ENCODE data around the gene CCNF.
"Not testable (repeated sequence)": the region's sequence is repeated elsewhere in the genome, so short reads cannot be mapped to it uniquely, and the experiment has no call there.

Gene CCNF

DNA sequence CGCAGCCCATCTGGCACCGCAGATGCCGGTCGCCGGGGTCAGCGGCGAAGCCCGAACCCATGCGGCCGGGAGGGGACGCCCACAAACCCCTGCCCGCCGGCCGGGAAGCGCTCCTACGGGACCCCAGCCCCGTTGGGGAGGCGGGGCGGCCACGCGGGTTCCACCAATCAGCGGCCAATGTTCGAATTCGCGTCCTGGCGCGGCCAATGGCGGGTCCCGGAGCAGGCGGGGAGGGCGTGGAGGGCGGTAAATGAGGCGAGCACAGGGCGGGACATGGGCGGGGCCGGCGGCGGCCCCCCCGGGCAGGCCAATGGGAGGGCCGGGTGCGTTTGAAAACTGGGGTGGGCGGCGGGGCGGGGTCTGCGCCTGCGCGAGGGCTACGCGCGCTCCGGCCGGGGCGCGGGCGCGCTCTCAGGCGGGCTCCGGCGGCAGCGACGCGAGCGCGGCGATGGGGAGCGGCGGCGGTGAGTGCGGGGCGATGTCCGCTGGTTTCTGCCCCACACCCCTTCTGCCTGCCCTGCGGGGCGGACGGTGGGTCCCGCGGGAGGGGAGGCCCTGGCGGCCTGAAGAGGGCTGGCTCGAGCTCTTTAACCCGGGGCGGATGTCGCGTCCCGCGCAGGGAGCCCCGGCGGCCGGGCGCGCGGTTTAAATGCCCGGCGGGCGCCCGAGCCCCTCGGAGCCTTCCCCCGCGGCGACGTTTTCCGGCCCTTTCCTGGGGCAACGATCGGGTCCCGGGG is at the start of gene CCNF:
Gene CCNF, plus strand, starts transcription at position 414 of the 737 bp plus-strand sequence. Its CDS starts 35 bp downstream, at position 449.
- DNase-seq, result peak; percentile 99

DNA sequence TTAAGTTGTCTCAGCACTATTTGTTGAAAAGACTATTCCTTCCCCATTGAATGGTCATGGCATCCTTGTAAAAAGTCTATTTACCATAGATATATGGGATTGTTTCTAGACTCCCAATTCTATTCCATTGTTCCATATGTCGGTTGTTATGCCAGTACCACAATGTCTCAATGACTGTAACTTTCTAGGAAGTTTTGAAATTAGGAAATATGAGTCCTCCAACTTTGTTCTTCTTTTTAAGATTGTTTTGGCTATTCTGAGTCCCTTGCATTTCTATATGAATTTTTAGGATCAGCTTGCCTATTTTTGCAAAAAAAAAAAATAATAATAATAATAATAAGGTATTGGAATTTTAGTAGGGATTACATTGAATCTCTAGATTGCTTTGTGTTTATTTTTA is 45.7 kb upstream of the CCNF start:
- no peak for DNase-seq

- no peak for DNase-seq
Measured at GRCh38 chr16:2384426-2384825, 44.8 kb upstream of the CCNF start.

- no peak for DNase-seq
Measured at GRCh38 chr16:2385190-2385836, 43.9 kb upstream of the CCNF start.

DNA sequence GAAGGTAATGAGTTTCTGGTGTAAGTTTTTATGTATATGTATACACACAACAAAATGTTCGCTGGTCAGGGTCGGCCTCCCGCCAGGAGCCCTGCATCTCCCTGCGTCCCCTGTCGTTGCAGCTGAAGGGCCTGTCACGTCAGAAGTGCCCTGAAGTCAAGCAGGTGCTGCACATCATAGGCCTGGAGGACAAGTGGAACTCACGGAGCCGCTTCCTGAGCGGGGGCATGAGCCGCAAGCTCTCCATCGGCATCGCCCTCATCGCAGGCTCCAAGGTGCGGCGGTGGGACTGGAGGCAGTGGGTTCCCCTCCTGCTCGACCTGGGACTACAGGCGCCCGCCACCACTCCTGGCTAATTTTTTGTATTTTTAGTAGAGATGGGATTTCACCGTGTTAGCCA is 43.3 kb upstream of the CCNF start:
- DNase-seq, result not testable (repeated sequence)

- DNase-seq, result no peak
Measured at GRCh38 chr16:2386990-2387389, 42.3 kb upstream of the CCNF start.

GRCh38 chr16:2388139-2388874 is 40.9 kb upstream of the CCNF start:
- DNase-seq, result no peak

- DNase-seq, result no peak
Measured at GRCh38 chr16:2388875-2389433, 40.3 kb upstream of the CCNF start.

GRCh38 chr16:2392025-2392424 is 37.2 kb upstream of the CCNF start:
- DNase-seq, result no peak

GRCh38 chr16:2398520-2398919 is 30.7 kb upstream of the CCNF start:
- no peak for DNase-seq

DNA sequence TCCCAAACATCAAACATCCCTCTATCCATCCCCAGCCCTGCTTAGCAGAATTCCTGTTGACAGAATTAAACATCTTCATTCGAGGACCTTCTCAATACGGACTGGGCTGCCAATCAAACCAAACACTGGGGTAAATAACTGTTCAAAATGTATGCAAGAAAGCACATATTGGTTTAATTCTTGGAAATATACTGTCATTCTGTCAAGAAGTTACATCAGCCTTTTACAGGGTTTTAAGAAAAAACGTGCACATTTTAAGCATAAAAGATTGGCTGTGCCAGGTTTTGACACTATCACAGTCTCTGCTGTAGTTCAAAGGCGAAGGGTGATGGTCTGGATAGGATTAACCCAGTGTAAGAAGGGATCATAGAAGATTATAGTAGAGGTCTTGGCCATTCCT is 25.1 kb upstream of the CCNF start:
- no peak for DNase-seq

DNA sequence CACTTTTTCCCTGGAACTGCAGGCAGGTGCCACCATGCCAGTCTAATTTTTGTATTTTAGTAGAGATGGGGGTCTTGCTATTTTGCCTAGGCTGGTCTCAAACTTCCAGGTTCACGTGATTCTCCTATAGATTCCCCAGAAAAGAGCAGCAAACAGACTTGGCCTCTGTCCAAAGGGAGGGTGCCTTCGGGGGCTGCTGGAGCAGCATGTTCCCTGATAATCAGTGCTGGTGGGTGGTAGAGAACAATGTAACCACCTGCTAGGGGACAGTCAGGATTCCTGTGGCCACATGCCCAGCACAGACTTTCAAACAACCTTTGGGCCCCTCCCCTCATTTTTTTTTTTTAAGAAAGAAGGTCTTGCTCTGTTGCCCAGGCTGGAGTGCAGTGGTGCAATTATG is 14.2 kb upstream of the CCNF start:
- no peak for DNase-seq

DNA sequence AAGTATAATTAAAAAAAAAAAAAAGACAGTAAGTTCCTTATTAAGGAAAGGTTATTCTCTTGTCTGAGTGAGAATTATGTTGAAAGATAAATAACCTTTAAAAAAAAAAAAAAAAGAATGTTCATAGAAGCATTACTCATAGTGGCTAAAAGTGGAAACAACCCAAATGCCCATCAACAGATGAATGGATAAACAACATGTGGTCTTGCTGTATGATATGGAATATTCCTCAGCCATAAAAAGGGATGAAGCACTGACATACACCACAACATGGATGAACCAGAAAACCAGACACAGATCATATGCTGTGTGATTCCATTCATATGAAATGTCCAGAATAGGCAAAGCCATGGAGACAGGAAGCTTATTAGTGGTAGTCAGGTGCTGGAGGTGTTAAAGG is 9.2 kb upstream of the CCNF start:
- DNase-seq, result no peak

GRCh38 chr16:2422123-2422867 is 7.0 kb upstream of the CCNF start:
- DNase-seq, result no peak

GRCh38 chr16:2424061-2425007 is 4.9 kb upstream of the CCNF start:
- DNase-seq, result no peak

DNA sequence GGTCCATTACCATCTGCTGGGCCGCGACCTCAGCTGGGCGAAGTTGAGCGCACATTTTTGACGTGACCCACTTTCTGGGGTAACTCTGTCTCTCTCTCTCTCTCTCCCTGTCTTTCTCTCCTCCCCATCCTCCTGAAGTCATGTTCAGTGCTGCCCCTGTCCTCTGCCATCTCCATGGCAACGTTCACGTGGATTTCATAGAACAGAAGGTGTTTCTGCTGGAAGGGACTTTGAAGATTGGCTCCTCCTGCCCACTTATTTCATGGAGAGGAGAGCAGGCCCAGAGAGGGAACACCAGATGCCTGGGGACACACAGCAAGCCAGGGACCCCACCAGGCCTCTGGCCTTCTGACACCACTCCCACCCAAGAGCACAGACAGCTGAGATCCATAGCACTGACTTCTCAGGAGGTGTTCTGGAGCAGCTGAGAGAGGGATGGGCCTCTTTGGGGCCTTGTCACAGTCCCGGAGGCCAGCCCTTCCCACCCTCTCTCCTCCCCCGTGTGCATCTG is 4.2 kb upstream of the CCNF start:
- no peak for DNase-seq

DNA sequence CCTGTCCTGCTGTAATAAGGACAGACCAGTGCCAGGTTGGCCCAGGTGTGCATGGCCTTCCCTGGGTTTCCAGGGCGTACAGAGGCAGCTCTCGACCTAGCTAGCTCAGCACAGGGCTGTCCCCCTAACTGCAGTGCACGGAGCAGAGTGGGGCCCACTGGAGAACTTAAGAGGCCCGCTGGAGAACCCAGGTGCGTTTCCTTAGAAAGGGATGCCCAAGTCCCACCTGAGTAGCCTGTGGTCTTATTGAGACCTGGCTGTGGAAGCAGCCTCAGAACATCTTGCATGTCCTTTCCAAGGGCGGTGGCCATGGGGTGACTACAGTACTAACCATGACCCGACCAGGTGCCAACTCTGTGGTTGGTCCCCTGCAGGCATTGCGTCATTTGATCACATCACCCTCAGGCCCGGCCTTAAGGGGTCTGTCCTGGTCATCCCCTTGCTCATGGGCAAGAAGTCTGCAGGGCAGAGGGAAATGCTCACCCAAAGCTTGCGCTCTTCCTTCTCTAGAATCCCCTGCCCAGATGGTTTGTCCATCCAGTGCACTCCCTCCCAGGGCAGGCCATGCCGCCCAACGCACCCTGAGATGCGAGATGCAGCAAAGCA is 3.3 kb upstream of the CCNF start:
- no peak for DNase-seq

GRCh38 chr16:2426941-2427361 is 2.3 kb upstream of the CCNF start:
- DNase-seq, result no peak

- no peak for DNase-seq
Measured at GRCh38 chr16:2427526-2427925, 1.7 kb upstream of the CCNF start.

DNA sequence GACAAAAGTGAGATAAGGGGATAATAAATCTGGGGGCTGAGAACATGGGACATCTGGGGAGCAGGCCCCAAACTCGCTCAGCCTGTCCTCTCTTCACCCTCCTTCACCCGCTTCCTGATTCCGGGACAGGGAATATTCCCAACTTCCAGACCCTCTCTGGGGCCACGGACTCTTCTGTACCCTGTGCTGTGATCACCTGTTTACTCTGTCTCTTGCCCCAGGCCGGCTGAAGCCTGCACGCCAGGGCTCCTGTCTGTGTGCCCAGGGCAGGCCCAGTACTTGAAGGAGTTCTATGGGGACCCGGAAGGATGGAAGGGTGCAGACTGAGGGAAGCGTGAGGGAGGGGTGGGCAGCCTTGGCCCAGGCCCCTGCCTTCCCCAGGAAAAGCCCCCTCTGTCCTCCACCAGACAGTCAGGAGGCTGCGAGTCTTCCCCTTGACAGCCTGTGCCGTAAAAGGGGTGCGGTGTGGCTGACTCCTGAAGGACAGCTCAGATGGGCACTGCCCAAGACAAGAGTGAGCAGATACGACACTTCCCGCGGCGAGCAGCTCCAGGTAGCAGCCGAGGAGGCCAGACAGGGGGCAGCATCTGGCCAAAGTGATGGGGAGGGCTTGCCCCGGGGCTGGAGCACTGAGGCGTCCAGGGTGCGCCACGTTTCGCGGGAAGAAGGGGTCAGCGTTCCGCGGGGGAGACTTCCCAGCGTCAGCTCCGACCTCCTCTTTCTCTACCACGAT is 1.0 kb upstream of the CCNF start:
- no peak for DNase-seq

GRCh38 chr16:2428784-2429033 is 538 bp upstream of the CCNF start:
- no peak for DNase-seq

Measured in activated naive CD4-positive, alpha-beta T cell treated with anti-CD3 and anti-CD28 coated beads, Interleukin-2, amount 50 U/mL, for 16 hours (primary cell).